HG02938 (cell line): ENCODE results near the gene ERCC1.
A peak's percentile ranks its signal among the peaks of the same experiment; 100 is the strongest.

Source experiments
- ATAC-seq: cut with Tn5 transposase; IDR thresholded peaks from one replicate; pipeline ENCODE4 v1.9.1; 2021; ENCODE audit warnings: mild to moderate bottlenecking, moderate library complexity; ENCODE audit not compliant: unreplicated experiment

Gene ERCC1

GRCh38 chr19:45423589-45424190 lies at the start of gene ERCC1:
TSS of gene ERCC1 (minus strand) at chr19:45423917. CDS start at chr19:45423374, 543 bp downstream.
- peak; percentile 60 for ATAC-seq

DNA sequence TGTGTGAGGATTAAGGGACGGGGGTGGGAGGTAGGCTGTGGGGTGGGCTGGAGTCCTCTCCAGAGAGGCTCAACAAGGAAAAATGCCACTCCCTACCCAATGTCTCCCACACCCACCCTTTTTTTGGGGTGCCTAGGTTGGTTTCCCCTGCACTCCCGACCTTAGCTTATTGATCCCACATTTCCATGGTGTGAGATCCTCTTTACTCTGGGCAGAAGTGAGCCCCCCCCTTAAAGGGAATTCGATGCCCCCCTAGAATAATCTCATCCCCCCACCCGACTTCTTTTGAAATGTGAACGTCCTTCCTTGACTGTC lies 49.6 kb upstream of the ERCC1 start:
- ATAC-seq, result no peak

DNA sequence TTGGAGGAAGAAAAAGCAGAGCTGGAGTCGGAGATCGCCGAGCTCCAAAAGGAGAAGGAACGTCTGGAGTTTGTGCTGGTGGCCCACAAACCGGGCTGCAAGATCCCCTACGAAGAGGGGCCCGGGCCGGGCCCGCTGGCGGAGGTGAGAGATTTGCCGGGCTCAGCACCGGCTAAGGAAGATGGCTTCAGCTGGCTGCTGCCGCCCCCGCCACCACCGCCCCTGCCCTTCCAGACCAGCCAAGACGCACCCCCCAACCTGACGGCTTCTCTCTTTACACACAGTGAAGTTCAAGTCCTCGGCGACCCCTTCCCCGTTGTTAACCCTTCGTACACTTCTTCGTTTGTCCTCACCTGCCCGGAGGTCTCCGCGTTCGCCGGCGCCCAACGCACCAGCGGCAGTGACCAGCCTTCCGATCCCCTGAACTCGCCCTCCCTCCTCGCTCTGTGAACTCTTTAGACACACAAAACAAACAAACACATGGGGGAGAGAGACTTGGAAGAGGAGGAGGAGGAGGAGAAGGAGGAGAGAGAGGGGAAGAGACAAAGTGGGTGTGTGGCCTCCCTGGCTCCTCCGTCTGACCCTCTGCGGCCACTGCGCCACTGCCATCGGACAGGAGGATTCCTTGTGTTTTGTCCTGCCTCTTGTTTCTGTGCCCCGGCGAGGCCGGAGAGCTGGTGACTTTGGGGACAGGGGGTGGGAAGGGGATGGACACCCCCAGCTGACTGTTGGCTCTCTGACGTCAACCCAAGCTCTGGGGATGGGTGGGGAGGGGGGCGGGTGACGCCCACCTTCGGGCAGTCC lies 49.0 kb upstream of the ERCC1 start:
- ATAC-seq, result no peak

GRCh38 chr19:45471931-45472562 lies 48.3 kb upstream of the ERCC1 start:
- no peak for ATAC-seq

DNA sequence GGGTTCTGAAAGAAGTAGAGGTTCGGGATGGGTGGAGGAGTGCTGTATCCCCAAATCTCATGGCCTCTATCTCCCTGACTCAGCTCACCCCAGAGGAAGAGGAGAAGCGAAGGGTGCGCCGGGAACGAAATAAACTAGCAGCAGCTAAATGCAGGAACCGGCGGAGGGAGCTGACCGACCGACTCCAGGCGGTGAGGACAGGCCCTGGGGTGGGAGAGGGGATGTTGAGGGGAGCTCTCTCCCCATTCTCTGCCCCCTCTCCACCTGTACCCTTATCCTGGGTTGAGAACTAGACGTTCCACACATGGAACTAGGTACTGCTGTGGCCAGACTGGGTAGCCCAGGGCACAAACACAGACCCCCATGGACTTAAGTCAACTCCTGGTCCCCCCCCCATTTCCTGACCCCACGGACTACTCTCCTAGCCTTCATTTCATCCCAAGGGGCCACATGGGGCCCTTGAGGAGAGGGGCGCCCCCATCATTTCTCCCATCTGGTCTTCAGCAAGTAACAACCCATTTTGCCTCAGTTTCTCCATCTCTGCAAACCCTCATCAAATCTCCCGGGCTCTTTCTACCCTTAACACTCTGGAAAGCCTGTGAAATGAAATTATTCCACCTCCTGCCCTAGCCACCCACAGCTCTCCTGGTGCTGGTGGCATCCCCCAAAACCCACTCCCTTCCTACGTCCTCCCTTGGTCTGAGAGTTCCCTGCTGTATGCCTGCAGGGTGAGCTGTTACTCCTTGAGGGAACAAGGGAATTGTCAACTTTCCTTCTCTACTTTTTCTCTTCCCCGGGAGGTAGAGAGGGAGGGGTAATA lies 47.6 kb upstream of the ERCC1 start:
- ATAC-seq, result no peak

DNA sequence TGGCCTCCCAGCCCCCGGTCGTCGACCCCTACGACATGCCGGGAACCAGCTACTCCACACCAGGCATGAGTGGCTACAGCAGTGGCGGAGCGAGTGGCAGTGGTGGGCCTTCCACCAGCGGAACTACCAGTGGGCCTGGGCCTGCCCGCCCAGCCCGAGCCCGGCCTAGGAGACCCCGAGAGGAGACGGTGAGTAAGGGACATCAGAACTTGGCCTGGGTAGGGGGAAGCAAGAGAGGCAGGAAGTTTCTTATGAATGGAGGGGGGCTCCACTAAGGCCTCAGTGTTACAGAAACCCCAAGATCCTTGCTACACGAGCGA lies 47.0 kb upstream of the ERCC1 start:
- ATAC-seq, result no peak

DNA sequence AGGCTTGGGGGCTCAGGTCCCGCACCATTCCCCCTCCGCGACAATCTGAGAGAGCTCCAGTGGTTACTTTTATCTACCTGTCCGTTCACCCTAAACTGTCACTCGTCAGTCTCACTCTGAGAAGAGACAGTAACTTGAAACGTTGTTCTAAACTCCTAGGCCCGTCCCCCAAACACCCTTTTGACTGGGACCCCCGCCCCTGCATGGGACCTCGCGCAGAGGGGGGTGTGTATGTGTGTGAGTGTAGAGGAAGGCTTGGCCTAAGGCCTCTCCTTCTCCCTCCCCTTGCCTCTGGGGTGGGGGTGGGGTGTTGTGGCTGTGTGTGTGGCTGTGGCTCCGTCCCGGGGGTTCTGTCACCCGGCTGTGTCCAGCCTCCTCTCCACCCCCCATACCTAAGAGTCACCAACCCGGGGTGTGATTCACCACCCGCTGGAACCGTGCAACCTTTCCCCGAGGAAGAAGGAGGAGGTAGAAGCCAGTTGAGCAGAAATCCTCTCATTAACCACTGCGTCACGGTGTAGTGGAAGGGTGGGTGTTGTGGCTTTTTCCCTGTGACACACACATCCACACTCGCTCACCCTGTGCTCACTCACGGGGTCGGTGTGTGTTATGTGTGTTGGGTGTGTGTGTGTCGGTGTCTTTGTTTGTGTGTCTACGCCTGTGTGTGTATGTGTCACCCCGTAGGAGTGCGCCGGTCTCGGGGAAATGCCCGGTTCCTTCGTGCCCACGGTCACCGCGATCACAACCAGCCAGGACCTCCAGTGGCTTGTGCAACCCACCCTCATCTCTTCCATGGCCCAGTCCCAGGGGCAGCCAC lies 46.4 kb upstream of the ERCC1 start:
- ATAC-seq, result no peak

DNA sequence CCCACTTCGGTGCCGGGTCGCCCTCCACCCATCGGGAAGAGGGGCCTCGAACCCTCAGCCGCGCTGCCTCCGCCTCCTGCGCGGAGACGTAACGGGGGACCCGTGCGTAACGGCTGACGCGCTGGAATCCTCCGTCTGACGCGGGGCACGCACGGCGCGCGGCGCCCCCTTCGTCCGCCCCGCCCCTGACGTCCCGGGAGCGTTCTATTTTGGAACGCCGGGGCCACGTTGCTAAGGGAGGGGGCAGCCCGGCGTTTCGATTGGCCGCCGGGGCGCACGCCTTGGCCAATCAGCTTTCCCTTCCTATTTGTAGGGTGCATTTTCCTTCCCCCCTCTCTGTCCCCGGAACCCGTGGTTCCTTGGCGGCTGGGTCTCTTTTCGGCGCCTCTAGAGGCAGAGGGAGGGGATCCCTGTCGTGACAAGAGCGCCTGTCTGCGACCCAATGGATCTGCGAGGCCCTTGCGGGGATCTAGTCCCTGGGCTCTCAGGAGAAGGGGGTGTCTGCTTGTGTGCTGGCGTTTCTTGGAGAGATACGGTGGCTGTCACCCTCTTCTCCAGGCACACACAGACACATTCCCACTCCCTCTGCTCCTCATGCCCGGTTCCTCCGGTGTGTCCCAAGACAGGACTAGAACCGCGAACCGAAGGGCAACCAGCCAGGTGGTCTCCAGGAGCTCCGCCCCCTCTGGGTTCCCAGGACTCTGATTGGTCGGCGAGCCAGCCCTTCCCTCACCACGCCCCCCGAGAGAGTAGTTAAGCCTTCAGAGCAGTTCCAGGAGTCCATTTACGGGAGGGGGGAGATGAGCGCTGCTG lies 45.6 kb upstream of the ERCC1 start:
- peak; percentile 46 for ATAC-seq

DNA sequence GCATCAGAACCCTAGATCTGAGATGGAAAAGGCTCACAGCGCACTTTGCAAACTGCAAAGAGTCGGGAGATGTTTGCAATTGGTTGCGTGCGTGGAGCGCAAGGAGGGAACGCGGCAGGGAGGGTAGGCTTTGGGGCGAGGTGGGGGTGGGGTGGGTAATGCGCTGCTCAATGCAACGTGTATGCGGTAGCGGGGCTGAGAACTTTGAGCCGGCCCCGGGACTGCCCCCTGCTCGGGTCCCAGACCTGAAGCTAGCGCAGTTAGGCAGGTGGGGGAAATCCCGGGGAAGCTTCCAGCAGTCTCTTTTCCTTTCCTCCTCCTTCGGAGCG lies 45.0 kb upstream of the ERCC1 start:
- peak; percentile 16 for ATAC-seq

DNA sequence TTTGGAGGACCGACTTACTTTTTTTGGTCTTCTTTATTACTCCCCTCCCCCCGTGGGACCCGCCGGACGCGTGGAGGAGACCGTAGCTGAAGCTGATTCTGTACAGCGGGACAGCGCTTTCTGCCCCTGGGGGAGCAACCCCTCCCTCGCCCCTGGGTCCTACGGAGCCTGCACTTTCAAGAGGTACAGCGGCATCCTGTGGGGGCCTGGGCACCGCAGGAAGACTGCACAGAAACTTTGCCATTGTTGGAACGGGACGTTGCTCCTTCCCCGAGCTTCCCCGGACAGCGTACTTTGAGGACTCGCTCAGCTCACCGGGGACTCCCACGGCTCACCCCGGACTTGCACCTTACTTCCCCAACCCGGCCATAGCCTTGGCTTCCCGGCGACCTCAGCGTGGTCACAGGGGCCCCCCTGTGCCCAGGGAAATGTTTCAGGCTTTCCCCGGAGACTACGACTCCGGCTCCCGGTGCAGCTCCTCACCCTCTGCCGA lies 44.5 kb upstream of the ERCC1 start:
- no peak for ATAC-seq

GRCh38 chr19:45467456-45468158 lies 43.9 kb upstream of the ERCC1 start, which contains the start of gene FOSB:
TSS of gene FOSB (plus strand) at chr19:45467996. CDS start at chr19:45468587, 591 bp downstream.
- ATAC-seq, result peak; percentile 38

- ATAC-seq, result no peak
Observed at GRCh38 chr19:45467115-45467455, 43.4 kb upstream of the ERCC1 start.

GRCh38 chr19:45464852-45465441 lies 41.2 kb upstream of the ERCC1 start:
- ATAC-seq, result no peak

DNA sequence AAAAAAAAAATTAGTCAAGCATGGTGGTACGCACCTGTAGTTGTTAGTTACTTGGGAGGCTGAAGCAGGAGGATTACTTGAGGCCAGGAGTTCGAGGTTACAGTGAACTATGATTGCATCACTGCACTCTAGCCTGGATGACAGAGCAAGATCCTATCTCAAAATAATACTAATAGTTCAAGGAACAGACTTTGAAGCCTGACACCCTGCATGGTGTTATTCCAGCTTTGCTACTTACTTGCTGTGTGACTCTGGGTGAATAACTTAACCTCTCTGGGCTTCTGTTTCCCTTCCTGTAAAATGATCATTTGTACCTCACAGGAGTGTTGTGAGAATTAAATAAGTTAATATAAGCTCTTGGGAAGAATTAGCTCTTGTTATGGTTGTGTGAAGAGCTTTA lies 40.6 kb upstream of the ERCC1 start:
- ATAC-seq, result no peak

DNA sequence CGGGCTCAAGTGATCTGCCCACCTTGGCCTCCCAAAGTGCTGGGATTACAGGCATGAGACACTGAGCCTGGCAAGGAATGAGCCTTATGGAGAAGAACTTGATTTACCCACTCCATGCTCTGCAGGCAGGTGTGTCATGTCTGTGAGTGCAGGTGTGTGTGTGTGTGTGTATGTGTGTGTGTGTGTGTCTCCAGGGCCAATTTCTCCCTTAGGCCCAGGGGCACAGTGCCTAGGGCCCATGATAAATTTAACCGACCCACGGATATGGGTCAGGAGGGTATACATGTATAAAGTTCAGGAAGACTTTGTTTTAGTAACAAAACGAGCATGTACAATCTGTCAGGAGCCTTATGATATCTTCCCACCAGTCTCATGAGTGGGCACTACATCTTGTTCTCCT lies 39.5 kb upstream of the ERCC1 start:
- ATAC-seq, result no peak

DNA sequence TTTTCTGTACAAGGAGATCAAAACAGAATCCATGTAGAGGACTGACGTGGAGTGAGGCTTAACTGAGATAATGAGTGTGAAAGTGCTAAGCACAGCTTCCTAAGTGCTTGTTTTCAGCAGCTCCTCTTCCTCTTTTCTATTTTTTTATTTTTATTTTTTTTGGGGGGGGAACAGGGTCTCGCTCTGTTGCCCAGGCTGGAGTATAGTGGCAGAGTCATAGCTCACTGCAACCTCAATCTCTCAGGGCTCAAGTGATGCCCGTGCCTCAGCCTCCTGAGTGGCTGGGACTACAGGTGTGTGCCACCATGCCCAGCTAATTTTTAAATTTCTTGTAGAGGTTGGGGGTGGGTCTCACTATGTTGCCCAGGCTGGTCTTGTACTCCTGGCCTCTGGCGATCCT lies 38.5 kb upstream of the ERCC1 start:
- no peak for ATAC-seq

- ATAC-seq, result no peak
Observed at GRCh38 chr19:45460807-45461347, 37.2 kb upstream of the ERCC1 start.

GRCh38 chr19:45457776-45458175 lies 34.1 kb upstream of the ERCC1 start:
- ATAC-seq, result no peak

DNA sequence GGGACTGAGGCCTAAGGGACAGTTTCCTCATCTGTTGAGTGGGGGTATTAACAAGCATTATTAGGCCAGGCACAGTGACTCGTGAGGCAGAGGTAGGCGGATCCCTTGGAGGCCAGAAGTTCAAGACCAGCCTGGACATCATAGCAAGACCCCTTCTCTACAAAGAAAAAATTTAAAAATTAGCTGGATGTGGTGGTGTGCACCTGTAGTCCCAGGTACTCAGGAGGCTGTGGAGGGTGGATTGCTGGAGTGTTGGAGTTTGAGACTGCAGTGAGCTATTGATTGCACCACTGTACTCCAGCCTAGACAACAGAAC lies 32.7 kb upstream of the ERCC1 start:
- ATAC-seq, result no peak
